ENCODE data around the gene TRERF1. TPM values are rescaled to one million over a fixed set of nuclear protein-coding genes. Genes with fewer than 3 reads are reported as not detected.

Gene TRERF1
- polyA plus RNA-seq, 1 experiment, result 3.5 TPM

- ChIA-PET POLR2A (no interaction called here), CTCF (interaction anchor here (0.9 kb wide), 1 partner anchor 9 kb away, joined by 4 read pairs; no protein-coding TSS in a partner anchor)
- no peaks in the 10 kb centered on the region; the same call in 1 of the 2 replicates for H3K36me3 ChIP-seq (ENCODE audit: control insufficient read depth, insufficient read depth, low read length)
- no peaks in the 10 kb centered on the region for H3K27me3 ChIP-seq (ENCODE audit: control insufficient read depth, insufficient read depth, low read length)
- H3K4me3 ChIP-seq (ENCODE audit: low read depth, low read length), result no peak overlapping the region
- no peak for TF ChIP-seq CTCF (IDR thresholded peaks at IDR 0.05; ENCODE audit: insufficient read depth, low read depth, low read length)
- no peak for DNase-seq (ENCODE audit: low read depth)
Measured at GRCh38 chr6:42418724-42419123, 33.0 kb downstream of the TRERF1 start.

- DNase-seq (ENCODE audit: low read depth), result no peak
- Histone ChIP-seq H3K4me3 (ENCODE audit: low read depth, low read length) (no peak overlapping the region), H3K36me3 (ENCODE audit: control insufficient read depth, insufficient read depth, low read length) (no peaks in the 10 kb centered on the region; the same call in 1 of the 2 replicates), H3K27me3 (ENCODE audit: control insufficient read depth, insufficient read depth, low read length) (no peaks in the 10 kb centered on the region)
- ChIA-PET CTCF (no interaction called here), POLR2A (no interaction called here)
- no peak for TF ChIP-seq CTCF (IDR thresholded peaks at IDR 0.05; ENCODE audit: insufficient read depth, low read depth, low read length)
Measured at GRCh38 chr6:42417641-42418112, 34.0 kb downstream of the TRERF1 start.

GRCh38 chr6:42411406-42411805, 40.3 kb downstream of the TRERF1 start:
- H3K4me3 ChIP-seq (ENCODE audit: low read depth, low read length), result no peak overlapping the region
- no peaks in the 10 kb centered on the region for H3K36me3 ChIP-seq (ENCODE audit: control insufficient read depth, insufficient read depth, low read length)
- no peaks in the 10 kb centered on the region for H3K27me3 ChIP-seq (ENCODE audit: control insufficient read depth, insufficient read depth, low read length)
- POLR2A ChIA-PET, result no interaction called here
- DNase-seq (ENCODE audit: low read depth), result no peak
- TF ChIP-seq CTCF (IDR thresholded peaks at IDR 0.05; ENCODE audit: insufficient read depth, low read depth, low read length), result no peak
- CTCF ChIA-PET, result interaction anchor here (1.1 to 1.3 kb wide), 2 partner anchors 12 to 19 kb away, joined by 4 read pairs; no protein-coding TSS in a partner anchor

GRCh38 chr6:42410861-42411260, 40.9 kb downstream of the TRERF1 start:
- Histone ChIP-seq H3K36me3 (ENCODE audit: control insufficient read depth, insufficient read depth, low read length) (no peaks in the 10 kb centered on the region), H3K4me3 (ENCODE audit: low read depth, low read length) (no peak overlapping the region), H3K27me3 (ENCODE audit: control insufficient read depth, insufficient read depth, low read length) (no peaks in the 10 kb centered on the region)
- DNase-seq (ENCODE audit: low read depth), result no peak
- ChIA-PET POLR2A (no interaction called here), CTCF (interaction anchor here (1.1 to 1.3 kb wide), 2 partner anchors 13 to 20 kb away, joined by 4 read pairs; no protein-coding TSS in a partner anchor)
- TF ChIP-seq CTCF (IDR thresholded peaks at IDR 0.05; ENCODE audit: insufficient read depth, low read depth, low read length), result no peak

- Histone ChIP-seq H3K36me3 (ENCODE audit: control insufficient read depth, insufficient read depth, low read length) (no peaks in the 10 kb centered on the region), H3K4me3 (ENCODE audit: low read depth, low read length) (no peak overlapping the region), H3K27me3 (ENCODE audit: control insufficient read depth, insufficient read depth, low read length) (no peaks in the 10 kb centered on the region)
- TF ChIP-seq CTCF (IDR thresholded peaks at IDR 0.05; ENCODE audit: insufficient read depth, low read depth, low read length), result no peak
- POLR2A ChIA-PET, result no interaction called here
- no peak for DNase-seq (ENCODE audit: low read depth)
- CTCF ChIA-PET, result no interaction called here
Measured at GRCh38 chr6:42409581-42409980, 42.1 kb downstream of the TRERF1 start.
